ENCODE data around the gene FAM13A.
A peak's percentile ranks its signal among the peaks of the same experiment; 100 is the strongest.
"Not testable (repeated sequence)": the region's sequence is repeated elsewhere in the genome, so short reads cannot be mapped to it uniquely, and the experiment has no call there.

The FAM13A gene

DNA sequence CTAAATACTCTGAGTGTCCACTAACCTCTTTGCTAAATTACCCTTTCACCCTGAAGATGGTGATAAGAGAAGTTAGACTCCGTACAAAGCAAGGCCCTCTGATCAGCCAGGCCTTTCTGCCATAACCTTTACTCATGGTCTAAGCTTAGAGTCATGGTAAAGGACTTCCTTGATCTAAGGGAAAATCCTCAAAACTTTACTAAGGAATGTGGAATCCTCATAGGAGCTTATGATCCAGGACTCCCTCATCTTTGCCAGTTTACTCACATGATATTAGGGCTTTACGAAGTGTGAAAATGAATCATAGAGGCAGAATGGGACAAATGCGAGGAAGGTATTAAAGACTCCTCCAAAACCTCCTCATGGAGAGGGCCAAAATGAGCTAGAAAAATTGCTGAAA, 7.9 kb upstream of the FAM13A start:
- TF ChIP-seq BHLHE40 (IDR thresholded peaks at IDR 0.05; ENCODE audit: borderline replicate concordance), result no peak
- no peak for TF ChIP-seq L3MBTL2 (conservative IDR thresholded peaks at IDR 0.05)
- TF ChIP-seq HDGF (IDR thresholded peaks at IDR 0.05; ENCODE audit: borderline replicate concordance), result no peak
- TF ChIP-seq, protein P1, sequence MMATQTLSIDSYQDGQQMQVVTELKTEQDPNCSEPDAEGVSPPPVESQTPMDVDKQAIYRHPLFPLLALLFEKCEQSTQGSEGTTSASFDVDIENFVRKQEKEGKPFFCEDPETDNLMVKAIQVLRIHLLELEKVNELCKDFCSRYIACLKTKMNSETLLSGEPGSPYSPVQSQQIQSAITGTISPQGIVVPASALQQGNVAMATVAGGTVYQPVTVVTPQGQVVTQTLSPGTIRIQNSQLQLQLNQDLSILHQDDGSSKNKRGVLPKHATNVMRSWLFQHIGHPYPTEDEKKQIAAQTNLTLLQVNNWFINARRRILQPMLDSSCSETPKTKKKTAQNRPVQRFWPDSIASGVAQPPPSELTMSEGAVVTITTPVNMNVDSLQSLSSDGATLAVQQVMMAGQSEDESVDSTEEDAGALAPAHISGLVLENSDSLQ (IDR thresholded peaks at IDR 0.05), result no peak
- no peak for TF ChIP-seq CTBP1 (IDR thresholded peaks at IDR 0.05; ENCODE audit: borderline replicate concordance)
- ChIA-PET POLR2A (no interaction called here), CTCF (no interaction called here)
- no peak for DNase-seq (ENCODE audit: extremely low spot score)

DNA sequence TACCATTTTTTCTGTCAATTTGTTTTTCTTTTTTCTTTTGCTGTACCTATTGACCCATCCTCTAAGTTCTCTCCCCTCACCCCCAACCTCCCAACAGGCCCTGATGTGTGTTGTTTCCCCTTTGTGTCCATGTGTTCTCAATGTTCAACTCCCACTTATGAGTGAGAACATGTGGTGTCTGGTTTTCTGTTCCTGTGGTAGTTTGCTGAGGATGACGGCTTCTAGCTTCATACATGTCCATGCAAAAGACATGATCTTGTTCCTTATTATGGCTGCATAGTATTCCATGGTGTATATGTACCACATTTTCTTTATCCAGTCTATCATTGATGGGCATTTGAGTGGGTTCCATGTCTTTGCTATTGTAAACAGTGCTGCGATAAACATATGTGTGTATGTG, 859 bp upstream of the FAM13A start:
- ChIA-PET POLR2A (interaction anchor here (0.7 kb wide), 1 partner anchor 16 kb away, joined by 3 read pairs; no protein-coding TSS in a partner anchor), CTCF (interaction anchor here (0.7 kb wide), 1 partner anchor 9 kb away, joined by 3 read pairs; no protein-coding TSS in a partner anchor)
- DNase-seq (ENCODE audit: extremely low spot score), result not testable (repeated sequence)

DNA sequence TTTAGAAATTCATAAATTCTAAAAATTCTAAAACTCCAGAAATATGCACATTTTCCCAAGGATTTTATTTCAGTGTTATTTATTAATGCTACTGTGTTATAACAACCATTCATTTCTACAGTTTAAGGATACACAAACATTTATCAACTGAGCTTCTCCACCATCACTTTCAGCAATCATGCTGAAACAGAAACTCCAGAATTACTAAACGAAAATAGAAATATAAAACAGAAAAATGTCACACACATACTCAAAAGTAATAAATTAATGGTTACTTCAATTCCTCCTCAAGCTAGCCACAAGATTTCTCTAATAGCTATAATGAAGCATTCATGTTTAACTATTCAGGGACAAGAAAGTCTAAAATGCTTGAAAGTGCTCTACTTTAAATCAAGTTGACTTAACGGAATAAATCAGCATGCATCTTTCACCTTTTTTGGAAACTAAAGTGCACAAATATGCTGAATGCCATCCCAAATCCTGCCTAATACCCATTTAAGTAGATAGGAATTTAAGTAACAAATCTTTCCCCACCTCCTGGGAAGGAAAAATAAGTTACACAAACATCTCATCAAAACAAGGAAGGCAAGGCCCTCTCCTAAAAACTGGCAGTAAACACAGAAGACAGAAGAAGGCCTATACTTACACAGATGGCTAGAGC, 563 bp downstream of the FAM13A start:
- ChIA-PET POLR2A (interaction anchor here (1.0 to 1.5 kb wide), 3 partner anchors 14 to 55 kb away, joined by 3 to 8 read pairs (median 3); partner anchors contain the start of gene TIGD2), CTCF (no interaction called here)
- DNase-seq (ENCODE audit: extremely low spot score), result peak; percentile 28
- no peak for TF ChIP-seq L3MBTL2 (conservative IDR thresholded peaks at IDR 0.05)
- no peak for TF ChIP-seq ELF4 (IDR thresholded peaks at IDR 0.05)
- no peak for TF ChIP-seq ARNT (IDR thresholded peaks at IDR 0.05)
- peak; percentile 40; the same call in 1 of the 2 replicates for TF ChIP-seq FOXK2 (IDR thresholded peaks at IDR 0.05)
- TF ChIP-seq FOXM1 (IDR thresholded peaks at IDR 0.05; ENCODE audit: borderline replicate concordance), result no peak
- no peak for TF ChIP-seq SUZ12 (IDR thresholded peaks at IDR 0.05)
- no peak for TF ChIP-seq SP1 (IDR thresholded peaks at IDR 0.05)
- TF ChIP-seq HDGF (IDR thresholded peaks at IDR 0.05; ENCODE audit: borderline replicate concordance), result no peak

DNA sequence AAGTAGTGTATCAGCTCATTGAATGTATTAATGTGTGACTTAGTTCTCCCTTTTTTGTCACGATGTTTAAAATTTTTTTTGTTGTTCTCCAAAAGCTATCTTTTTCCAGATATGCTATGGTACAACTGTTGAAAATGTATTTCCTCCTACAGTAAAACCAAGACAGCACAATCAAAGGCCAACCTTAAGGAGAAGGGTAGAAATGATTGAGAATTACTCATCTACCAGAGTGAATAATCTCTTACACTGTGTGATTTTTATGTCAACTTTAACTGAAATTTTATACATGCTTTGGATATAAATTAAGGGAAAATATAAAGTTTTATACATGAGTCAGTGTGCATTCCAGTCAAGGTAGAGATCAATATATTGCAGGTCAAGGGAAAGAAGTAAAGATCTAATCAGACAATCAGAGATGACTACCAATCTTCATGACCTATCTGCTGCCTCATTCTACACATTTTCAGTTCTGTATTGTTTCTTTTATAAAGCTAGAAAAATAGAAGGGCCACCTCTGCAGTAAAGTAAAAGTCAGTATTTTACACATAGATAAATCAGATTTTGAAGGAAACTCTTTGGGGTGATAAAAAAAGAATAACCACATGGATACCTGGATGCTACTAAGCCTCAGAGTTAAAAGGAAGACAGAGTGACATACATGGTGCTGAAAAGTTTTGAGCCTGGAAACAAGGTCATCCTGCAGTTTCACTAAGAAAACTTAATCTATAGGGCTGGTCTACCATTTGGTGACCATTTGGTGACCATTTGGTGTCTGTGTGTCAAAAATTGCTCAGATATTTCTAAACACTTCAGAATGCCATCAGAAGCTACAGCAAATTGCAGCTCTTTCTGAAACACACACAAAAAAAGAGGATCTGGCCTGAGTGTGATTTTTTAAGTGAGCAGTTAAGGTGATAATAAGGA, 1.6 kb downstream of the FAM13A start:
- TF ChIP-seq ELF4 (IDR thresholded peaks at IDR 0.05) (no peak), CTBP1 (IDR thresholded peaks at IDR 0.05; ENCODE audit: borderline replicate concordance) (no peak), FOXA1 (IDR thresholded peaks at IDR 0.05) (no peak), ARNT (IDR thresholded peaks at IDR 0.05) (no peak), SUZ12 (IDR thresholded peaks at IDR 0.05) (no peak), BHLHE40 (IDR thresholded peaks at IDR 0.05; ENCODE audit: borderline replicate concordance) (no peak)
- DNase-seq (ENCODE audit: extremely low spot score), result no peak
- CTCF ChIA-PET, result interaction anchor here (0.6 to 1.2 kb wide), 2 partner anchors 265 to 515 kb away, joined by 3 read pairs; no protein-coding TSS in a partner anchor
- POLR2A ChIA-PET, result interaction anchor here (1.2 to 1.5 kb wide), 2 partner anchors 13 to 56 kb away, joined by 3 to 8 read pairs; partner anchors contain the start of gene TIGD2

DNA sequence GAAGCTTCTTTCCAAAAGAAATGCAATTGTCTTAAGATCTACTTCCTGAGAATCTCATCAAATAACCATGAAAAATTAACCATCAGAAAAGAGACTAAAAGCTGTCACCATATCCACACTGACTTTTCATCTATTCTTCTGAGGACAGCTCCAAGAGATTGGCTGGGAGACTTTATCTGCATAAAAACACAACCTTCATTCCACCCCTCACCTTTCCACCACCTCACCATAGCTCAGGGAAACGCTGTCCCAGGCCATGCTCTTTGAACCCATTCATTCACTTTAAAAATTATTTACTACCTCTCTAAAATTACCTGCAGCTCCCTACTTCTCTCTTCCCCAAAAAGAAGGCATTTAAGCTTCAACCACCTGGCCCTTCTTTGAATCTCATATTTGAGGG, 2.4 kb downstream of the FAM13A start:
- POLR2A ChIA-PET, result no interaction called here
- no peak for DNase-seq (ENCODE audit: extremely low spot score)
- TF ChIP-seq SP1 (IDR thresholded peaks at IDR 0.05) (no peak), TARDBP (IDR thresholded peaks at IDR 0.05) (no peak), ELF4 (IDR thresholded peaks at IDR 0.05) (no peak), FOXA1 (IDR thresholded peaks at IDR 0.05) (no peak), HDGF (IDR thresholded peaks at IDR 0.05; ENCODE audit: borderline replicate concordance) (no peak)
- CTCF ChIA-PET, result interaction anchor here (0.6 to 1.2 kb wide), 2 partner anchors 264 to 514 kb away, joined by 3 read pairs; no protein-coding TSS in a partner anchor

DNA sequence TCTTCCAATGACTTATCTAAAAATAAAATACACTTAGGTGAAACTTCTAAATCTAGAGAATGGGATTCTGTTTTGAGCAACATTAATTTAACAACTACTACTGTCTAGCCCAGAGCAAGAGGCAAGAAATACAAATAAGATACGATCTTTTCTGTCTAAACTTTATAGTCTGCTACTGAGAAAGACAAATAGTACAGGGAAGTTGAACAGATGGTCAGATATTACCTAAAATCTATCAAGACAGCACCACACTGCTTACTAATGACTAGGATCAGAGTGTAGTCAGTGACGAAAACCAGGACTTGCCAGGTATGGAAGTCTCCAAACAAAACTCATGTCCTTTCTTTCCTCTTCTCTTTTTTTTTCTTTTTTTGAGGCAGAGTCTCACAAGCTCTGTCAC, 7.1 kb downstream of the FAM13A start:
- TF ChIP-seq, protein P1 (IDR thresholded peaks at IDR 0.05), result no peak
- TF ChIP-seq BHLHE40 (IDR thresholded peaks at IDR 0.05; ENCODE audit: borderline replicate concordance), result no peak
- no peak for TF ChIP-seq NFRKB (IDR thresholded peaks at IDR 0.05)
- no peak for TF ChIP-seq CTBP1 (IDR thresholded peaks at IDR 0.05; ENCODE audit: borderline replicate concordance)
- no peak for TF ChIP-seq ZNF384 (IDR thresholded peaks at IDR 0.05)
- no peak for TF ChIP-seq ARNT (IDR thresholded peaks at IDR 0.05)
- TF ChIP-seq ELF4 (IDR thresholded peaks at IDR 0.05), result no peak
- no peak for TF ChIP-seq L3MBTL2 (conservative IDR thresholded peaks at IDR 0.05)
- no peak for TF ChIP-seq HDGF (IDR thresholded peaks at IDR 0.05; ENCODE audit: borderline replicate concordance)
- no peak for TF ChIP-seq FOXK2 (IDR thresholded peaks at IDR 0.05)
- CTCF ChIA-PET, result no interaction called here
- no peak for DNase-seq (ENCODE audit: extremely low spot score)
- POLR2A ChIA-PET, result no interaction called here

GRCh38 chr4:89048906-89049601, 7.9 kb downstream of the FAM13A start:
- no peak for DNase-seq (ENCODE audit: extremely low spot score)
- POLR2A ChIA-PET, result no interaction called here

More at GRCh38 chr4:89048906-89049601, 7.9 kb downstream of the FAM13A start:
- CTCF ChIA-PET, result interaction anchor here (0.6 kb wide), 1 partner anchor 8 kb away, joined by 3 read pairs; no protein-coding TSS in a partner anchor
- TF ChIP-seq, protein P1 (IDR thresholded peaks at IDR 0.05), result no peak
- TF ChIP-seq SP1 (IDR thresholded peaks at IDR 0.05) (no peak), NFRKB (IDR thresholded peaks at IDR 0.05) (no peak), FOXK2 (IDR thresholded peaks at IDR 0.05) (no peak), ZNF384 (IDR thresholded peaks at IDR 0.05) (no peak), FOXM1 (IDR thresholded peaks at IDR 0.05; ENCODE audit: borderline replicate concordance) (no peak), BHLHE40 (IDR thresholded peaks at IDR 0.05; ENCODE audit: borderline replicate concordance) (no peak), FOXA1 (IDR thresholded peaks at IDR 0.05) (no peak), CTBP1 (IDR thresholded peaks at IDR 0.05; ENCODE audit: borderline replicate concordance) (no peak), ARNT (IDR thresholded peaks at IDR 0.05) (no peak), SUZ12 (IDR thresholded peaks at IDR 0.05) (no peak), L3MBTL2 (conservative IDR thresholded peaks at IDR 0.05) (no peak), TARDBP (IDR thresholded peaks at IDR 0.05) (no peak), ELF4 (IDR thresholded peaks at IDR 0.05) (no peak), HDGF (IDR thresholded peaks at IDR 0.05; ENCODE audit: borderline replicate concordance) (no peak), LEF1 (IDR thresholded peaks at IDR 0.05; ENCODE audit: borderline replicate concordance) (no peak)

All from HEK293T (cell line).